Keratinocyte (primary cell): Measurements from ENCODE around the gene A3GALT2. TPM values are rescaled to one million over a fixed set of nuclear protein-coding genes. Genes with fewer than 3 reads are reported as not detected.

Experiments used
- DNase-seq: peaks from one replicate; pipeline ENCODE4 v3.0.0-alpha.2; 2011; ENCODE audit warnings: low read depth, missing footprints, low spot score
- FAIRE-seq: peaks from 2 replicates; lab custom pipeline; 2011; peaks lifted over from hg19 to GRCh38; lab: Jason Lieb, UNC
- H2AFZ ChIP-seq: 2 replicates; pipeline ENCODE4 v1.6.0; 2012; ENCODE audit warnings: low read length, control low read depth, inconsistent platforms; ENCODE audit not compliant: control insufficient read depth
- H3K27ac ChIP-seq: 2 replicates; pipeline ENCODE4 v1.5.1; 2011; ENCODE audit warnings: low read length; ENCODE audit not compliant: control insufficient read depth, insufficient read depth
- H3K27me3 ChIP-seq: 3 replicates; pipeline ENCODE4 v1.6.0; 2011; ENCODE audit warnings: low read length; ENCODE audit not compliant: control insufficient read depth, insufficient read depth; ENCODE audit errors: extremely low read depth
- H3K36me3 ChIP-seq, 2 experiments: 2 replicates in 1 of 2; 3 replicates in 1 of 2; pipeline ENCODE4 v1.5.1; 2011; ENCODE audit warnings: low read length in 2 of 2, mild to moderate bottlenecking in 1 of 2; ENCODE audit not compliant: control insufficient read depth in 2 of 2, insufficient read depth in 2 of 2; ENCODE audit errors: extremely low read depth in 1 of 2
- H3K4me1 ChIP-seq: 3 replicates; pipeline ENCODE4 v1.5.1; 2011; ENCODE audit warnings: low read length; ENCODE audit not compliant: control insufficient read depth, insufficient read depth; ENCODE audit errors: extremely low read depth
- H3K4me2 ChIP-seq: 3 replicates; pipeline ENCODE4 v1.6.0; 2011; ENCODE audit warnings: low read depth, low read length; ENCODE audit not compliant: control insufficient read depth, insufficient read depth; ENCODE audit errors: extremely low read depth
- H3K4me3 ChIP-seq, 3 experiments: fragments of 200-600 bp in 1 of 3; sonication (generic) in 1 of 3; 2 replicates in 2 of 3; 3 replicates in 1 of 3; pipeline ENCODE4 v1.5.1; 2011 to 2016; ENCODE audit warnings: low read length in 3 of 3, mild to moderate bottlenecking in 3 of 3, control low read depth in 2 of 3, inconsistent platforms in 1 of 3, low read depth in 1 of 3, mixed read lengths in 1 of 3, mixed run types in 1 of 3, moderate library complexity in 1 of 3; ENCODE audit not compliant: control insufficient read depth in 2 of 3, insufficient read depth in 2 of 3; ENCODE audit errors: extremely low read depth in 1 of 3
- H3K79me2 ChIP-seq: 2 replicates; pipeline ENCODE4 v1.6.0; 2012; ENCODE audit warnings: low read length; ENCODE audit not compliant: control insufficient read depth, insufficient read depth
- H3K9ac ChIP-seq: 3 replicates; pipeline ENCODE4 v1.6.0; 2011; ENCODE audit warnings: low read length; ENCODE audit not compliant: control insufficient read depth, insufficient read depth; ENCODE audit errors: extremely low read depth
- H3K9me1 ChIP-seq: 3 replicates; pipeline ENCODE4 v1.6.0; 2011; ENCODE audit warnings: low read length; ENCODE audit not compliant: control insufficient read depth, insufficient read depth; ENCODE audit errors: extremely low read depth
- H3K9me3 ChIP-seq: 2 replicates; pipeline ENCODE4 v1.5.1; 2012; ENCODE audit warnings: low read depth, low read length; ENCODE audit not compliant: control insufficient read depth
- H4K20me1 ChIP-seq: 3 replicates; pipeline ENCODE4 v1.6.0; 2011; ENCODE audit warnings: low read length; ENCODE audit not compliant: control insufficient read depth, insufficient read depth; ENCODE audit errors: extremely low read depth
- CTCF ChIP-seq, 3 experiments: IDR thresholded peaks in 1 of 3; conservative IDR thresholded peaks in 1 of 3; optimal IDR thresholded peaks in 1 of 3; 2 replicates in 2 of 3; 3 replicates in 1 of 3; pipeline versions ENCODE3 to v1.5.1; 2011; ENCODE audit warnings: low read length in 3 of 3, mild to moderate bottlenecking in 3 of 3, moderate library complexity in 2 of 3, control low read depth in 1 of 3, inconsistent platforms in 1 of 3; ENCODE audit not compliant: insufficient read depth in 2 of 3; ENCODE audit errors: extremely low read depth in 1 of 3
- EZH2 ChIP-seq: IDR thresholded peaks from one replicate; pipeline ENCODE4 v1.6.1; 2012; ENCODE audit warnings: inconsistent platforms, mild to moderate bottlenecking, low read length, moderate library complexity
- dilution Hi-C: fragments of 300-500 bp; cut with MboI; formaldehyde crosslinking; loops from one replicate; pipeline ENCODE4 v1.7.0; 2020; ENCODE audit warnings: low sequenced_read_pairs; ENCODE audit not compliant: extremely low pct_ligation_motif_present
- polyA plus RNA-seq, 5 experiments: library from polyadenylated mRNA; depleted of rRNA in 3 of 5; stranded (reverse) in 3 of 5; stranded (forward) in 1 of 5; unstranded in 1 of 5; fragments of >200 nt; gene quantifications; 1 replicate in 1 of 5; 2 replicates in 3 of 5; 3 replicates in 1 of 5; pipeline versions ENCODE4 v1.2.1 to v1.2.3, GENCODE V29; 2011 to 2012; ENCODE audit warnings: missing spikeins in 2 of 5, low read depth in 1 of 5, low replicate concordance in 1 of 5

The A3GALT2 gene
- polyA plus RNA-seq, 1 donor (not counting 4 experiments of a cell fraction or from before 2014, with no cell fraction given), result not detected

GRCh38 chr1:33300673-33301072 lies 20.2 kb downstream of the A3GALT2 start:
- no peaks in the 10 kb centered on the region for H3K9me1 ChIP-seq
- H3K9ac ChIP-seq, result no peak overlapping the region
- no peak overlapping the region for H3K4me2 ChIP-seq
- no peak overlapping the region for H2AFZ ChIP-seq
- no peak overlapping the region for H3K27ac ChIP-seq
- no peak for FAIRE-seq
- TF ChIP-seq EZH2, result no peak
- TF ChIP-seq CTCF (optimal IDR thresholded peaks at IDR 0.05 in 1 of 3, IDR thresholded peaks at IDR 0.05 in 1 of 3, conservative IDR thresholded peaks at IDR 0.05 in 1 of 3; ENCODE audit: extremely low read depth in 1 of 3, insufficient read depth in 2 of 3, low read length in 3 of 3), result no peak
- H3K36me3 ChIP-seq, result peaks cover 0 to 4% of the 10 kb centered on the region in 2 experiments
- no peak for DNase-seq
- H4K20me1 ChIP-seq, result no peaks in the 10 kb centered on the region
- peaks cover 2% of the 10 kb centered on the region for H3K4me1 ChIP-seq
- H3K79me2 ChIP-seq, result no peaks in the 10 kb centered on the region
- no peaks in the 10 kb centered on the region for H3K27me3 ChIP-seq
- H3K9me3 ChIP-seq, result no peaks in the 10 kb centered on the region
- dilution Hi-C loops, result no loop called here
- H3K4me3 ChIP-seq, result no peak overlapping the region

GRCh38 chr1:33299461-33300155 lies 21.3 kb downstream of the A3GALT2 start:
- dilution Hi-C loops, result no loop called here
- Histone ChIP-seq H2AFZ (no peak overlapping the region), H3K36me3 (peaks cover 2 to 4% of the 10 kb centered on the region in 2 experiments), H3K27me3 (no peaks in the 10 kb centered on the region), H4K20me1 (no peaks in the 10 kb centered on the region), H3K9me1 (no peaks in the 10 kb centered on the region), H3K9me3 (no peaks in the 10 kb centered on the region), H3K4me2 (no peak overlapping the region), H3K27ac (no peak overlapping the region), H3K9ac (no peak overlapping the region), H3K4me3 (no peak overlapping the region), H3K4me1 (peaks cover 3% of the 10 kb centered on the region), H3K79me2 (no peaks in the 10 kb centered on the region)
- TF ChIP-seq CTCF (optimal IDR thresholded peaks at IDR 0.05 in 1 of 3, IDR thresholded peaks at IDR 0.05 in 1 of 3, conservative IDR thresholded peaks at IDR 0.05 in 1 of 3; ENCODE audit: extremely low read depth in 1 of 3, insufficient read depth in 2 of 3, low read length in 3 of 3) (no peak), EZH2 (no peak)
- no peak for DNase-seq
- FAIRE-seq, result no peak
